Nephron progenitor cell (in vitro differentiated cells): ENCODE results near the gene ZSCAN16.
"Not testable (repeated sequence)": the region's sequence is repeated elsewhere in the genome, so short reads cannot be mapped to it uniquely, and the experiment has no call there.

Experiments used
- DNase-seq: peaks from one replicate; pipeline ENCODE4 v3.0.0; 2021
- H3K27ac Mint-ChIP-seq: 2 replicates; pipeline ENCODE4 v1.8.0; 2021; ENCODE audit warnings: mild to moderate bottlenecking, moderate library complexity, mixed read lengths
- H3K27me3 Mint-ChIP-seq: 2 replicates; pipeline ENCODE4 v1.8.0; 2021; ENCODE audit warnings: mild to moderate bottlenecking, low read depth, mixed read lengths; ENCODE audit not compliant: poor library complexity
- H3K36me3 Mint-ChIP-seq: 2 replicates; pipeline ENCODE4 v1.8.0; 2021; ENCODE audit warnings: low read depth, mixed read lengths
- H3K4me1 Mint-ChIP-seq: 2 replicates; pipeline ENCODE4 v1.8.0; 2021; ENCODE audit warnings: mixed read lengths
- H3K4me3 Mint-ChIP-seq: 2 replicates; pipeline ENCODE4 v1.8.0; 2021; ENCODE audit warnings: mild to moderate bottlenecking, moderate library complexity, mixed read lengths
- H3K9me3 Mint-ChIP-seq: 2 replicates; pipeline ENCODE4 v1.8.0; 2021; ENCODE audit warnings: mild to moderate bottlenecking, moderate library complexity, mixed read lengths
- CTCF ChIP-seq: fragments of 200-600 bp; sonication (generic); IDR thresholded peaks from 2 replicates; pipeline ENCODE4 v1.5.0; 2021; ENCODE audit warnings: antibody characterized with exemption

The ZSCAN16 gene

GRCh38 chr6:28082939-28083338 is 41.5 kb upstream of the ZSCAN16 start:
- Mint-ChIP-seq H3K4me1 (peaks cover 23% of the 10 kb centered on the region), H3K9me3 (peaks cover 18% of the 10 kb centered on the region), H3K4me3 (peak overlapping the region; percentile 53), H3K27me3 (peaks cover 23% of the 10 kb centered on the region), H3K27ac (no peak overlapping the region), H3K36me3 (peaks cover 23% of the 10 kb centered on the region)
- no peak for TF ChIP-seq CTCF
- DNase-seq = no peak

GRCh38 chr6:28089054-28089453 is 35.4 kb upstream of the ZSCAN16 start:
- Mint-ChIP-seq H3K27me3 (peaks cover 9% of the 10 kb centered on the region), H3K4me3 (no peak overlapping the region), H3K9me3 (peaks cover 47% of the 10 kb centered on the region), H3K4me1 (no peaks in the 10 kb centered on the region), H3K36me3 (peaks cover 56% of the 10 kb centered on the region), H3K27ac (no peak overlapping the region)
- no peak for TF ChIP-seq CTCF
- DNase-seq = no peak

GRCh38 chr6:28090917-28091586 is 33.4 kb upstream of the ZSCAN16 start:
- H3K36me3 Mint-ChIP-seq = peaks cover 49% of the 10 kb centered on the region
- H3K9me3 Mint-ChIP-seq = peaks cover 40% of the 10 kb centered on the region
- no peaks in the 10 kb centered on the region for H3K4me1 Mint-ChIP-seq
- no peak for DNase-seq
- H3K27ac Mint-ChIP-seq = no peak overlapping the region
- no peak overlapping the region for H3K4me3 Mint-ChIP-seq
- peaks cover 14% of the 10 kb centered on the region for H3K27me3 Mint-ChIP-seq
- TF ChIP-seq CTCF = no peak

- H3K4me3 Mint-ChIP-seq, H3K27ac Mint-ChIP-seq, H3K4me1 Mint-ChIP-seq, H3K36me3 Mint-ChIP-seq, DNase-seq: not testable (repeated sequence)
- Mint-ChIP-seq H3K27me3 (peaks cover 64% of the 10 kb centered on the region), H3K9me3 (peaks cover 40% of the 10 kb centered on the region)
Observed at GRCh38 chr6:28102222-28102621, 22.2 kb upstream of the ZSCAN16 start.

- H3K27me3 Mint-ChIP-seq = peaks cover 60% of the 10 kb centered on the region
Observed at GRCh38 chr6:28102699-28103098, 21.7 kb upstream of the ZSCAN16 start.

GRCh38 chr6:28104392-28105244 is 19.8 kb upstream of the ZSCAN16 start:
- Mint-ChIP-seq H3K9me3 (peaks cover 21% of the 10 kb centered on the region), H3K4me3 (peak overlapping the region; percentile 89), H3K27me3 (peaks cover 60% of the 10 kb centered on the region), H3K36me3 (no peaks in the 10 kb centered on the region), H3K27ac (no peak overlapping the region), H3K4me1 (peaks cover 5% of the 10 kb centered on the region)
- peak; percentile 52 for TF ChIP-seq CTCF
- peak; percentile 74 for DNase-seq

More at GRCh38 chr6:28102699-28103098, 21.7 kb upstream of the ZSCAN16 start:
- not testable (repeated sequence) for H3K36me3 Mint-ChIP-seq, H3K27ac Mint-ChIP-seq, H3K4me1 Mint-ChIP-seq, DNase-seq
- H3K4me3 Mint-ChIP-seq = peak overlapping the region; percentile 62
- H3K9me3 Mint-ChIP-seq = peaks cover 35% of the 10 kb centered on the region
